ENCODE results near the gene C10orf67. TPM values are rescaled to one million over a fixed set of nuclear protein-coding genes. Genes with fewer than 3 reads are reported as not detected.

Gene C10orf67
- total RNA-seq, 1 experiment from 2014 or later, result not detected

GRCh38 chr10:23263441-23264164 is 81.0 kb downstream of the C10orf67 start:
- Histone ChIP-seq H3K79me2 (ENCODE audit: insufficient read depth, low read length) (no peaks in the 10 kb centered on the region), H3K4me3 (replicated peaks in 1 of 2; ENCODE audit: low read depth in 1 of 2, low read length in 2 of 2) (no peak overlapping the region), H3K27me3 (ENCODE audit: insufficient read depth, low read length) (peaks cover 59% of the 10 kb centered on the region), H3K4me1 (ENCODE audit: control insufficient read depth in 1 of 2, insufficient read depth in 2 of 2, low read length in 2 of 2) (no peaks in the 10 kb centered on the region), H3K9ac (ENCODE audit: low read length) (no peak overlapping the region), H3K9me2 (ENCODE audit: insufficient read depth) (no peaks in the 10 kb centered on the region), H3K9me3 (ENCODE audit: control insufficient read depth in 1 of 2, insufficient read depth in 1 of 2, low read depth in 1 of 2, low read length in 2 of 2) (no peaks in the 10 kb centered on the region), H4K20me1 (ENCODE audit: insufficient read depth) (no peaks in the 10 kb centered on the region), H3K4me2 (ENCODE audit: low read length) (no peak overlapping the region), H3K27ac (ENCODE audit: low read depth, low read length) (no peak overlapping the region), H2AFZ (ENCODE audit: low read depth, low read length, poor library complexity, severe bottlenecking) (no peak overlapping the region), H3K36me3 (ENCODE audit: control insufficient read depth in 1 of 2, insufficient read depth in 2 of 2, low read length in 2 of 2) (no peaks in the 10 kb centered on the region)
- POLR2A ChIA-PET, result no interaction called here
- TF ChIP-seq ZNF274 (IDR thresholded peaks at IDR 0.05; ENCODE audit: low read depth, low read length), result no peak
- TF ChIP-seq ATF3 (IDR thresholded peaks at IDR 0.05), result no peak
- TF ChIP-seq CTCF (IDR thresholded peaks at IDR 0.05 in 2 of 3, conservative IDR thresholded peaks at IDR 0.05 in 1 of 3; ENCODE audit: borderline replicate concordance in 1 of 3, insufficient read depth in 1 of 3, low read depth in 2 of 3, low read length in 2 of 3), result no peak
- TF ChIP-seq YY1 (IDR thresholded peaks at IDR 0.05; ENCODE audit: extremely low read depth, insufficient replicate concordance, low read depth, low read length), result no peak
- no peak for DNase-seq (ENCODE audit: low read depth, low spot score)
- CTCF ChIA-PET, result no interaction called here
- RAD21 ChIA-PET (ENCODE audit: low non-redundant PET in 1 of 2, low total read pairs in 2 of 2, uncharacterized antibody in 2 of 2, unreplicated experiment in 2 of 2), result no interaction called here
- no peak for ATAC-seq
- BruUV-seq (replicated peaks), result no TSS peak
- intact Hi-C loops (cut with micrococcal nuclease), result no loop called here

GRCh38 chr10:23262928-23263327 is 81.7 kb downstream of the C10orf67 start:
- ChIA-PET RAD21 (ENCODE audit: low non-redundant PET in 1 of 2, low total read pairs in 2 of 2, uncharacterized antibody in 2 of 2, unreplicated experiment in 2 of 2) (no interaction called here), CTCF (no interaction called here), POLR2A (no interaction called here)
- no peak overlapping the region for H2AFZ ChIP-seq (ENCODE audit: low read depth, low read length, poor library complexity, severe bottlenecking)
- H3K9me3 ChIP-seq (ENCODE audit: control insufficient read depth in 1 of 2, insufficient read depth in 1 of 2, low read depth in 1 of 2, low read length in 2 of 2), result no peaks in the 10 kb centered on the region
- H3K27me3 ChIP-seq (ENCODE audit: insufficient read depth, low read length), result peaks cover 59% of the 10 kb centered on the region
- DNase-seq (ENCODE audit: low read depth, low spot score), result no peak
- BruUV-seq (replicated peaks), result no TSS peak
- no peak overlapping the region for H3K27ac ChIP-seq (ENCODE audit: low read depth, low read length)
- intact Hi-C loops (cut with micrococcal nuclease), result no loop called here
- H3K4me1 ChIP-seq (ENCODE audit: control insufficient read depth in 1 of 2, insufficient read depth in 2 of 2, low read length in 2 of 2), result no peaks in the 10 kb centered on the region
- no peaks in the 10 kb centered on the region for H3K9me2 ChIP-seq (ENCODE audit: insufficient read depth)
- H4K20me1 ChIP-seq (ENCODE audit: insufficient read depth), result no peaks in the 10 kb centered on the region
- H3K4me2 ChIP-seq (ENCODE audit: low read length), result no peak overlapping the region
- no peak overlapping the region for H3K9ac ChIP-seq (ENCODE audit: low read length)
- no peaks in the 10 kb centered on the region for H3K79me2 ChIP-seq (ENCODE audit: insufficient read depth, low read length)
- ATAC-seq, result no peak
- no peaks in the 10 kb centered on the region for H3K36me3 ChIP-seq (ENCODE audit: control insufficient read depth in 1 of 2, insufficient read depth in 2 of 2, low read length in 2 of 2)
- H3K4me3 ChIP-seq (replicated peaks in 1 of 2; ENCODE audit: low read depth in 1 of 2, low read length in 2 of 2), result no peak overlapping the region
- TF ChIP-seq EGR1 (IDR thresholded peaks at IDR 0.05; ENCODE audit: low read depth) (no peak), YY1 (IDR thresholded peaks at IDR 0.05; ENCODE audit: extremely low read depth, insufficient replicate concordance, low read depth, low read length) (no peak), CBX3 (IDR thresholded peaks at IDR 0.05; ENCODE audit: low read depth) (no peak), POLR2A (IDR thresholded peaks at IDR 0.05; ENCODE audit: borderline replicate concordance, extremely low read depth, insufficient read depth, insufficient read length) (no peak), EZH2phosphoT487 (IDR thresholded peaks at IDR 0.05; ENCODE audit: borderline replicate concordance) (no peak), FOSL1 (IDR thresholded peaks at IDR 0.05; ENCODE audit: low read depth) (no peak), MAX (IDR thresholded peaks at IDR 0.05) (no peak), RAD21 (IDR thresholded peaks at IDR 0.05; ENCODE audit: low read depth) (no peak), SRF (IDR thresholded peaks at IDR 0.05; ENCODE audit: low read depth) (no peak), ELF1 (IDR thresholded peaks at IDR 0.05; ENCODE audit: borderline replicate concordance, low read depth) (no peak), SP1 (IDR thresholded peaks at IDR 0.05; ENCODE audit: low read depth) (no peak), JUND (IDR thresholded peaks at IDR 0.05) (no peak), ZFX (IDR thresholded peaks at IDR 0.05) (no peak), CEBPB (IDR thresholded peaks at IDR 0.05; ENCODE audit: low read depth) (no peak)

All from HCT116 (cell line).